Activated CD4-positive, alpha-beta T cell treated with anti-CD3 and anti-CD28 coated beads for 36 hours (primary cell): ENCODE data around the gene VPS8. TPM values are rescaled to one million over a fixed set of nuclear protein-coding genes. Genes with fewer than 3 reads are reported as not detected.

Source experiments
- ATAC-seq: fragments of 200-7000 bp; cut with Tn5 transposase; one replicate; pipeline ENCODE4 v1.10.0; 2021; ENCODE audit warnings: mild to moderate bottlenecking, moderate library complexity
- CTCF ChIA-PET: fragments of 350-600 bp; sonication (Branson Sonifier 250); formaldehyde crosslinking; loops from one replicate; lab custom pipeline; 2021; ENCODE audit warnings: antibody characterized with exemption; lab: Charles Lee
- POLR2A ChIA-PET: fragments of 350-600 bp; sonication (Branson Sonifier 250); formaldehyde crosslinking; loops from one replicate; lab custom pipeline; 2021; ENCODE audit warnings: antibody characterized with exemption, inconsistent platforms; lab: Charles Lee
- DNase-seq: peaks from one replicate; pipeline ENCODE4 v3.0.0-alpha.2; 2020
- H3K27ac Mint-ChIP-seq: one replicate; pipeline ENCODE4 v1.8.0; 2021; ENCODE audit warnings: mixed read lengths
- H3K27me3 Mint-ChIP-seq: one replicate; pipeline ENCODE4 v1.8.0; 2021; ENCODE audit warnings: mixed read lengths
- H3K36me3 Mint-ChIP-seq: one replicate; pipeline ENCODE4 v1.8.0; 2021; ENCODE audit warnings: low read depth, mixed read lengths
- H3K4me1 Mint-ChIP-seq: one replicate; pipeline ENCODE4 v1.8.0; 2021; ENCODE audit warnings: mixed read lengths
- H3K4me3 Mint-ChIP-seq: one replicate; pipeline ENCODE4 v1.8.0; 2021; ENCODE audit warnings: mild to moderate bottlenecking, moderate library complexity, mixed read lengths
- H3K9me3 Mint-ChIP-seq: one replicate; pipeline ENCODE4 v1.8.0; 2021; ENCODE audit warnings: low read depth, mixed read lengths
- intact Hi-C, 2 experiments: fragments of 100-400 bp; cut with DNase I in 1 of 2; cut with micrococcal nuclease in 1 of 2; formaldehyde crosslinking; loops; one replicate each; pipeline versions ENCODE4 v1.14.2 to v1.15.1; 2022 to 2024; cut with DNase I, micrococcal nuclease
- total RNA-seq, 2 experiments: library from RNA; stranded (reverse); gene quantifications; one replicate each; pipeline ENCODE4 v1.2.3, GENCODE V29; 2021

Gene VPS8, protein sequence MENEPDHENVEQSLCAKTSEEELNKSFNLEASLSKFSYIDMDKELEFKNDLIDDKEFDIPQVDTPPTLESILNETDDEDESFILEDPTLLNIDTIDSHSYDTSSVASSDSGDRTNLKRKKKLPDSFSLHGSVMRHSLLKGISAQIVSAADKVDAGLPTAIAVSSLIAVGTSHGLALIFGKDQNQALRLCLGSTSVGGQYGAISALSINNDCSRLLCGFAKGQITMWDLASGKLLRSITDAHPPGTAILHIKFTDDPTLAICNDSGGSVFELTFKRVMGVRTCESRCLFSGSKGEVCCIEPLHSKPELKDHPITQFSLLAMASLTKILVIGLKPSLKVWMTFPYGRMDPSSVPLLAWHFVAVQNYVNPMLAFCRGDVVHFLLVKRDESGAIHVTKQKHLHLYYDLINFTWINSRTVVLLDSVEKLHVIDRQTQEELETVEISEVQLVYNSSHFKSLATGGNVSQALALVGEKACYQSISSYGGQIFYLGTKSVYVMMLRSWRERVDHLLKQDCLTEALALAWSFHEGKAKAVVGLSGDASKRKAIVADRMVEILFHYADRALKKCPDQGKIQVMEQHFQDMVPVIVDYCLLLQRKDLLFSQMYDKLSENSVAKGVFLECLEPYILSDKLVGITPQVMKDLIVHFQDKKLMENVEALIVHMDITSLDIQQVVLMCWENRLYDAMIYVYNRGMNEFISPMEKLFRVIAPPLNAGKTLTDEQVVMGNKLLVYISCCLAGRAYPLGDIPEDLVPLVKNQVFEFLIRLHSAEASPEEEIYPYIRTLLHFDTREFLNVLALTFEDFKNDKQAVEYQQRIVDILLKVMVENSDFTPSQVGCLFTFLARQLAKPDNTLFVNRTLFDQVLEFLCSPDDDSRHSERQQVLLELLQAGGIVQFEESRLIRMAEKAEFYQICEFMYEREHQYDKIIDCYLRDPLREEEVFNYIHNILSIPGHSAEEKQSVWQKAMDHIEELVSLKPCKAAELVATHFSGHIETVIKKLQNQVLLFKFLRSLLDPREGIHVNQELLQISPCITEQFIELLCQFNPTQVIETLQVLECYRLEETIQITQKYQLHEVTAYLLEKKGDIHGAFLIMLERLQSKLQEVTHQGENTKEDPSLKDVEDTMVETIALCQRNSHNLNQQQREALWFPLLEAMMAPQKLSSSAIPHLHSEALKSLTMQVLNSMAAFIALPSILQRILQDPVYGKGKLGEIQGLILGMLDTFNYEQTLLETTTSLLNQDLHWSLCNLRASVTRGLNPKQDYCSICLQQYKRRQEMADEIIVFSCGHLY (N-terminal part only)
- total RNA-seq, result 10 to 100 TPM; 24.7 to 33.9 TPM

DNA sequence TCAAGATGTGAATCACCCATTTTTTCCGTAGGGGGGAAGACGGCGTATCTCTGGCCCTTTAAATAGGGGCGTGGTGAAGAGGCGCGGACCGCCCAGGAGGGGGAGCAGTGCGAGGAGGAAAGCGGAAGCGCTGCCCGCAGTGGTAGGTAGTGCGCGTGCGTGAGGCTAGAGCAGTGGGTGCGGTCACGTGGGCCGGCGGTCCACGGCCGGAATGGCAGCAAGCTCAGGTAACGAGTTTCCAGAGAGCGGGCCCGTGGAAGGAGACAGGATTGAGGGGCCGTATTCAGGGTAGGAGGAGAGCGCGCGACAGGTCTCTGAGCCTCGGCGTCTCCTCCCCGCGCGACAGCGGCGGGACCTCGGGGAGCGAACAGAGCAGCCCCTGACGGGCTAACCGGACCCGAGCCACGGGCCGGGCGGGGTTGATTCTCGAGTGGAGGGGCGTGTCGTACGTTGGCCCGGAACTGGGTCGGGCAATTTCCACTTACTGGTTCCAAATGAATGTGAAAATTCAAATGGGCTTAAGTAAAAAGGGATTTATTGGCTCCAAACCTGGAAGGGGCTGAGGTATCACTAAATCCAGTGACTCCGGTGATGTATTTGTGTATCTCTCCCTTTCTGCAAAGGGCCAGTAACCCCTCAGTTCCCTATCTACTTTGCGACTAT, at the start of gene VPS8:
TSS of gene VPS8 (plus strand) at position 168 of the 663 bp plus-strand sequence. CDS start 12,467 bp downstream, outside the sequence.
- Mint-ChIP-seq H3K4me3 (peak within 1 kb of the TSS; percentile 97), H3K4me1 (peaks cover 48% of the 10 kb centered on the region), H3K27me3 (no peaks in the 10 kb centered on the region), H3K27ac (peak within 1 kb of the TSS; percentile 94), H3K9me3 (no peaks in the 10 kb centered on the region), H3K36me3 (peaks cover 10% of the 10 kb centered on the region)
- intact Hi-C loops, result loop anchor here (1.0 to 2.0 kb wide), 9 partner anchors 100 to 774 kb away; partner anchors contain the start of genes EPHB3 (in 2 of the 2), EEF1AKMT4 (in 1 of the 2), MAGEF1 (in 1 of the 2) and SENP2 (in 1 of the 2)
- ChIA-PET POLR2A (interaction anchor here (0.9 kb wide), 1 partner anchor 175 kb away, joined by 4 read pairs; no protein-coding TSS in a partner anchor), CTCF (interaction anchor here (0.6 to 1.6 kb wide), 5 partner anchors 11 to 438 kb away, joined by 3 to 6 read pairs (median 3); no protein-coding TSS in a partner anchor)
- DNase-seq (peak; percentile 97), ATAC-seq (peak; percentile 82)

DNA sequence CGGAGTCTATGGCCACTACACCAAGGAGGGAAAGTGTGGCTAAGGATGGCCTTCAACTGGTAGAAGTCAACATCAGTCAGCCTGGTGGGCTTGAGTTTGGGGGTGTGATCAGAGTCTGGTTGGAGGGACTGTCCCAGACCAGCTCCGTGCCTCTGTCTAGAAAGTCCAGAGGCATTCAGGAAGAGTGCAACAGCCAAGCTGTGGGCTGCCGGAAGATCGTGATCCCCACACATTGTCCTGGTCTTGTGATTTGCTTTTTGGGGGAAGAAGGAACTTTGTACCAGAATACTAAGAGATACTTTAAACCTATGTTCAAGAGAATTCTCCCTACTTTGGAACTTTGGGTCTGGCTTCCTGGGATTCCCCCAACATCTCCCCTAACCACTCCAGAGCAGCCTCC, 47.8 kb upstream of the VPS8 start:
- DNase-seq (no peak), ATAC-seq (no peak)
- no peaks in the 10 kb centered on the region for H3K9me3 Mint-ChIP-seq
- no peak overlapping the region for H3K4me3 Mint-ChIP-seq
- ChIA-PET CTCF (interaction anchor here (0.6 to 0.7 kb wide), 2 partner anchors 53 to 395 kb away, joined by 3 read pairs; partner anchors contain the start of gene MAGEF1), POLR2A (no interaction called here)
- H3K27ac Mint-ChIP-seq, result no peak overlapping the region
- intact Hi-C loops, result no loop called here
- no peaks in the 10 kb centered on the region for H3K36me3 Mint-ChIP-seq
- no peaks in the 10 kb centered on the region for H3K4me1 Mint-ChIP-seq
- H3K27me3 Mint-ChIP-seq, result peaks cover 5% of the 10 kb centered on the region

DNA sequence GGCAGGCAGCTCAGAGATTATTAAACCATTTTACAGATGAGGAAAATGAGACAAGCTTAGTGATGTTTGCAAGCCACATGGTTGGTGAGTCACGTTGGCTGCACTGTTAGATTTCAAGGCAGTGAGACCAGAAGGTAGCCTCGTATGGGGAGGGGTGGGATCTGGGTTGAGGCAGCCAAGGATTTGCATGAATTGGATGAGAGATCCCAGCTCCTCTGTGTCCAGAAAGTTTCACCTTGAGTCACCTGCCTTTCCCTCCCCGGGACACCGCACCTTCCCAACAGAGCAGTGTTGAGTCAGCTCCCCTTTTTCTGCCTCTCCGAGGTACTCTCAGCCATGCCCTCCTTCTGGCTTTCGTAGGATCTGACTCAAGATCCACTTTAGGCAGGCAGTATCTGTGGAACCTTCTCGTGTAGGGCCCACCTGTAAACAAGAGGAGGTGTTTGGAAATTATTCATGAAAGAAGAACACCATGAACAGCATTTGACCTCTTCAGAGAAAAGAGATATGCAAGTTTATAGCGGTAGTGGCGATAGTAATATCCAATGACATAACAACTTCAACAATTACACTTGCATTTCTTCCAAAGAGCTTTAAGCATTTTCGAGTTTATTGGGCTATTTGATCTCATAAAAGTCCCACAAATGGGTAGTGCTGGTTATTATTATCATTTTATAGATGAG, 46.8 kb upstream of the VPS8 start:
- Mint-ChIP-seq H3K4me3 (no peak overlapping the region), H3K36me3 (no peaks in the 10 kb centered on the region), H3K27ac (no peak overlapping the region), H3K9me3 (no peaks in the 10 kb centered on the region), H3K27me3 (peaks cover 5% of the 10 kb centered on the region), H3K4me1 (no peaks in the 10 kb centered on the region)
- POLR2A ChIA-PET, result no interaction called here
- intact Hi-C loops, result no loop called here
- CTCF ChIA-PET, result interaction anchor here (0.6 to 1.2 kb wide), 2 partner anchors 12 to 396 kb away, joined by 3 to 5 read pairs; no protein-coding TSS in a partner anchor
- ATAC-seq, result no peak
- DNase-seq, result no peak

- no peak for ATAC-seq
- no peak overlapping the region for H3K27ac Mint-ChIP-seq
- intact Hi-C loops, result no loop called here
- H3K36me3 Mint-ChIP-seq, result no peaks in the 10 kb centered on the region
- H3K9me3 Mint-ChIP-seq, result no peaks in the 10 kb centered on the region
- H3K4me3 Mint-ChIP-seq, result no peak overlapping the region
- H3K4me1 Mint-ChIP-seq, result no peaks in the 10 kb centered on the region
- POLR2A ChIA-PET, result no interaction called here
- CTCF ChIA-PET, result interaction anchor here (1.2 kb wide), 1 partner anchor 12 kb away, joined by 5 read pairs; no protein-coding TSS in a partner anchor
- no peak for DNase-seq
- H3K27me3 Mint-ChIP-seq, result peaks cover 5% of the 10 kb centered on the region
Observed at GRCh38 chr3:184765730-184766074, 46.3 kb upstream of the VPS8 start.

DNA sequence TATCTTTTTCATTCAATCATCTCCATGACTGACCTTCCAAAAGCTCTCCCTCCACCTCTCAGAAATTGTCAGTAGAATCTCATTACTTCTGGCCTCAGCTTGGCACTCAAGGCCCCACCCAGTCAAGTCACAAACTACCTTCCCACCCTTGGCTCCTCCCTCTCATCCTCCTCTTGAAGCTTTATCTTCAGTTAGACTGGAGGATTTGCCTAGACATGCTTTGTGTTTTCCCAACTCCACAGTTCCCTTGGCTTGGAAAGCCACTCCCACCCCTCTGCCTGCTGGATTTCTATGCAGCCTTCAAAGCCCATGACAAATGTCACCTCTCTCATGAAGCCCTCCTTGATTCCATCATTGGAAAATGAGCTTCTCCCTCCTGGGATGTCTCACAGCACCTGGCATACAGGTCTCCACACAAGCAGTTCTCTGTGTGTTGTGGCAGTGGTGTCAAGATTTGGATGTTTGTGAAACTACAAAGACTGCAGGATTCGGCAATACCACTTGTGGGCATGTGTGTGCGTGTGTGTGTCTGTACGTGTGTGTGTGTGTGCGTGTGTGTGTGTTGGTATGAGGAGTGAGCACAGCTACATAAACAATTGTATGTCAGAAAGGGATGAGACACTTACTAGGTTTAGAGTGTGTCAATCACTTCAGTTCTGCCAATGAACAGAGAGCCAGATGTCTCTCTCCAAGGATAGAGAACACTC, 45.3 kb upstream of the VPS8 start:
- no peaks in the 10 kb centered on the region for H3K36me3 Mint-ChIP-seq
- DNase-seq (no peak), ATAC-seq (no peak)
- ChIA-PET CTCF (interaction anchor here (0.6 kb wide), 1 partner anchor 95 kb away, joined by 3 read pairs; no protein-coding TSS in a partner anchor), POLR2A (no interaction called here)
- H3K27ac Mint-ChIP-seq, result no peak overlapping the region
- H3K4me3 Mint-ChIP-seq, result no peak overlapping the region
- H3K9me3 Mint-ChIP-seq, result no peaks in the 10 kb centered on the region
- H3K27me3 Mint-ChIP-seq, result peaks cover 5% of the 10 kb centered on the region
- intact Hi-C loops, result no loop called here
- no peaks in the 10 kb centered on the region for H3K4me1 Mint-ChIP-seq

DNA sequence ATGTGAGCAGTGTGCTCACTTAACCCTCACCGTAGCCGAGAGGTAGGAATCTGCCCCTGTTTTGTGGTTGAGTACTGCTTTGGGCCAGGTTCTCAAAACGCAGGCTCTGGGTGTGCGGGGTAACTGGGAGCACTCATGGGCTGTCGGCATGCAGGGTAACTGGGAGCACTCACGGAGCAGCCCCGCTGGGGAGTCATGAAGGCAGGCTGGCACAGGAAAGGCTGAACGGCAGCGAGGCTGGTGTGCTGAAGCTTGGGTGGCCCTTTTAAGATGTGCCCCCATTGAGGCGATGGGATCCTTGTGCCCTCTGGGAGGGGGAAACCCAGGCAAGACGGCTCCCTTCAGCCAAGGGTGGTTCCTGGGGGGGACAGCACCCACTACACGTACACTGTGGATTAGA, 44.6 kb upstream of the VPS8 start:
- ATAC-seq, result no peak
- intact Hi-C loops, result no loop called here
- H3K27me3 Mint-ChIP-seq, result peaks cover 5% of the 10 kb centered on the region
- H3K36me3 Mint-ChIP-seq, result no peaks in the 10 kb centered on the region
- no peak for DNase-seq
- no peak overlapping the region for H3K27ac Mint-ChIP-seq
- H3K4me1 Mint-ChIP-seq, result no peaks in the 10 kb centered on the region
- ChIA-PET CTCF (no interaction called here), POLR2A (no interaction called here)
- H3K9me3 Mint-ChIP-seq, result no peaks in the 10 kb centered on the region
- H3K4me3 Mint-ChIP-seq, result no peak overlapping the region

DNA sequence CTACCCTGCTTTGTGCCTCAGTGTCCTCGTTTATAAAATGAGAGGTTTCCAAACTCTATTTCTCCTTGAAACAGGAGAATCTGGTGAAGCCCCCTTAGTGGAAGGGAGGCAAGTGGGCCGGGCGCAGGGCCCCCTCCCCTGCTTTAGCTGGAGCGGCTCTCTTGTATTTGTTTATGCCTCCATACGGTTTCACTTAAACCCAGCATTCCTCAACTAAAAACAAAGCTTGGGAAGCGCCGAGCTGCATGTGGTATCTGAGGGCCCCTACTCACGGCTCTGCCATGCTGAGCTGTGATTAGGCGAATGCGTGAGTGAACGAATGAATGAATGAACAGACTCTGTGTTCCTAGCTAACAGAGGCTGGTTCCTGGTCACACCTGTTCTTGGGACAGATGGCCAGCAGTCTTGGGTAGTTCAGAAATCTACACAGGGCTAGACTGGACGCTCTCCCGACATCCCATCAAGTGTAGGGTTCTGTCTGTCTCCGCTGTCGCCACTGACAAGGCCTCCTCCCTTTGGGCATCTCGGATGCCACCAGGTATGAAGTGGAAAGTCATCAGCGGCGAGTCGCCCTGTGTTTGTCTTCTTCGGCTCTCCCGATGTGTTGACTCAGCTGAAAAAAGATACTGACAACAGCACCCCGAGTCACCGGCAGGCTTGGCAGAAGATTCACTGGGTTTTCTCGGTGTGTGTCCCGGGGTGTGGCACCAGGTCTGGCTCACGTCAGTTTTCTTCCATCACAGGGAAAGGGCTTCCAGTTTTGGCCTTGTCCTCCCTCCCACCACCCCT, 42.4 kb upstream of the VPS8 start:
- Mint-ChIP-seq H3K4me1 (no peaks in the 10 kb centered on the region), H3K9me3 (no peaks in the 10 kb centered on the region), H3K4me3 (no peak overlapping the region), H3K36me3 (no peaks in the 10 kb centered on the region), H3K27ac (no peak overlapping the region), H3K27me3 (peaks cover 5% of the 10 kb centered on the region)
- CTCF ChIA-PET, result no interaction called here
- POLR2A ChIA-PET, result no interaction called here
- no peak for DNase-seq
- intact Hi-C loops, result no loop called here
- ATAC-seq, result no peak

- Mint-ChIP-seq H3K27me3 (peaks cover 5% of the 10 kb centered on the region), H3K4me3 (no peak overlapping the region), H3K27ac (no peak overlapping the region), H3K9me3 (no peaks in the 10 kb centered on the region), H3K4me1 (no peaks in the 10 kb centered on the region), H3K36me3 (no peaks in the 10 kb centered on the region)
- POLR2A ChIA-PET, result no interaction called here
- no peak for DNase-seq
- CTCF ChIA-PET, result interaction anchor here (0.7 kb wide), 1 partner anchor 52 kb away, joined by 3 read pairs; no protein-coding TSS in a partner anchor
- intact Hi-C loops, result no loop called here
- ATAC-seq, result no peak
Observed at GRCh38 chr3:184770541-184770940, 41.4 kb upstream of the VPS8 start.
